ENCODE measurements around the gene AMER2. TPM values are rescaled to one million over a fixed set of nuclear protein-coding genes. Genes with fewer than 3 reads are reported as not detected.

The AMER2 gene
- total RNA-seq, 1 donor from 2014 or later: not detected

GRCh38 chr13:25196971-25197370 lies 24.9 kb upstream of the AMER2 start:
- peaks cover 14% of the 10 kb centered on the region for H3K27me3 Mint-ChIP-seq (ENCODE audit: insufficient read depth)
- no peaks in the 10 kb centered on the region for H3K9me3 Mint-ChIP-seq
- H3K4me1 Mint-ChIP-seq (ENCODE audit: low read depth): no peaks in the 10 kb centered on the region
- H3K27ac Mint-ChIP-seq: no peak overlapping the region
- no peaks in the 10 kb centered on the region for H3K36me3 Mint-ChIP-seq (ENCODE audit: low read depth)
- no peak for DNase-seq (ENCODE audit: low spot score)
- intact Hi-C loops (cut with micrococcal nuclease): no loop called here
- H3K4me3 Mint-ChIP-seq: no peak overlapping the region

DNA sequence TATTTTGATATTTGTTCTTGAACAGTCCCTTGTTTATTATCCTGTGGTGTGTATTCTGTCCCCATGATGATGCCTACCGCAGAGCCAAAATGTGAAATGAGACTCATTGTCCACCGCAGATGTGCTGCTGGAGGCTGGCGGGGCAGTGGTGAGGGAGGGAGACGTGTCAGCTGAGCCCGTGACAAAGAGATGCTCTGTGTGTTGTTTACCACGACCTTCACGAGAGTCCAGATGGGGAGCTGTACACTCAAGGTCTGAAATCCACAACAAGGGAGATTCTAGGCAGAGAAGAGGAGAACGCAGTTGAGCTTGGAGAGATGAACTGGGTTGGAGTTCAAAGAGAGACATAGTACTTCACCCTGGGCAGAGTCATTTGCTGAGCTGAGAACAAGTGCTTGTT lies 20.8 kb upstream of the AMER2 start:
- Mint-ChIP-seq H3K27ac (no peak overlapping the region), H3K4me1 (ENCODE audit: low read depth) (no peaks in the 10 kb centered on the region), H3K4me3 (no peak overlapping the region), H3K27me3 (ENCODE audit: insufficient read depth) (peaks cover 21% of the 10 kb centered on the region), H3K9me3 (no peaks in the 10 kb centered on the region), H3K36me3 (ENCODE audit: low read depth) (no peaks in the 10 kb centered on the region)
- no peak for DNase-seq (ENCODE audit: low spot score)
- intact Hi-C loops (cut with micrococcal nuclease): no loop called here

- Mint-ChIP-seq H3K27ac (no peak overlapping the region), H3K4me1 (ENCODE audit: low read depth) (no peaks in the 10 kb centered on the region), H3K27me3 (ENCODE audit: insufficient read depth) (peaks cover 21% of the 10 kb centered on the region), H3K9me3 (no peaks in the 10 kb centered on the region), H3K36me3 (ENCODE audit: low read depth) (no peaks in the 10 kb centered on the region), H3K4me3 (no peak overlapping the region)
- no peak for DNase-seq (ENCODE audit: low spot score)
- intact Hi-C loops (cut with micrococcal nuclease): no loop called here
Measured at GRCh38 chr13:25192489-25192888, 20.4 kb upstream of the AMER2 start.

- no peaks in the 10 kb centered on the region for H3K36me3 Mint-ChIP-seq (ENCODE audit: low read depth)
- H3K4me1 Mint-ChIP-seq (ENCODE audit: low read depth): no peaks in the 10 kb centered on the region
- no peak overlapping the region for H3K27ac Mint-ChIP-seq
- H3K9me3 Mint-ChIP-seq: no peaks in the 10 kb centered on the region
- no peak overlapping the region for H3K4me3 Mint-ChIP-seq
- no peak for DNase-seq (ENCODE audit: low spot score)
- H3K27me3 Mint-ChIP-seq (ENCODE audit: insufficient read depth): peaks cover 21% of the 10 kb centered on the region
- intact Hi-C loops (cut with micrococcal nuclease): no loop called here
Measured at GRCh38 chr13:25192052-25192451, 20.0 kb upstream of the AMER2 start.

GRCh38 chr13:25190771-25191170 lies 18.7 kb upstream of the AMER2 start:
- no peak overlapping the region for H3K4me3 Mint-ChIP-seq
- intact Hi-C loops (cut with micrococcal nuclease): no loop called here
- H3K4me1 Mint-ChIP-seq (ENCODE audit: low read depth): no peaks in the 10 kb centered on the region
- no peak overlapping the region for H3K27ac Mint-ChIP-seq
- H3K9me3 Mint-ChIP-seq: no peaks in the 10 kb centered on the region
- peaks cover 21% of the 10 kb centered on the region for H3K27me3 Mint-ChIP-seq (ENCODE audit: insufficient read depth)
- DNase-seq (ENCODE audit: low spot score): no peak
- H3K36me3 Mint-ChIP-seq (ENCODE audit: low read depth): no peaks in the 10 kb centered on the region

GRCh38 chr13:25190256-25190655 lies 18.2 kb upstream of the AMER2 start:
- Mint-ChIP-seq H3K27me3 (ENCODE audit: insufficient read depth) (peaks cover 19% of the 10 kb centered on the region), H3K27ac (no peak overlapping the region), H3K9me3 (no peaks in the 10 kb centered on the region), H3K36me3 (ENCODE audit: low read depth) (no peaks in the 10 kb centered on the region), H3K4me1 (ENCODE audit: low read depth) (no peaks in the 10 kb centered on the region), H3K4me3 (no peak overlapping the region)
- no peak for DNase-seq (ENCODE audit: low spot score)
- intact Hi-C loops (cut with micrococcal nuclease): no loop called here

- H3K27me3 Mint-ChIP-seq (ENCODE audit: insufficient read depth): peaks cover 15% of the 10 kb centered on the region
- H3K9me3 Mint-ChIP-seq: no peaks in the 10 kb centered on the region
- H3K27ac Mint-ChIP-seq: no peak overlapping the region
- no peak for DNase-seq (ENCODE audit: low spot score)
- no peaks in the 10 kb centered on the region for H3K36me3 Mint-ChIP-seq (ENCODE audit: low read depth)
- H3K4me3 Mint-ChIP-seq: no peak overlapping the region
- intact Hi-C loops (cut with micrococcal nuclease): no loop called here
- H3K4me1 Mint-ChIP-seq (ENCODE audit: low read depth): no peaks in the 10 kb centered on the region
Measured at GRCh38 chr13:25187596-25187995, 15.5 kb upstream of the AMER2 start.

GRCh38 chr13:25186187-25186586 lies 14.1 kb upstream of the AMER2 start:
- no peak for DNase-seq (ENCODE audit: low spot score)
- H3K4me1 Mint-ChIP-seq (ENCODE audit: low read depth): no peaks in the 10 kb centered on the region
- no peak overlapping the region for H3K4me3 Mint-ChIP-seq
- no peaks in the 10 kb centered on the region for H3K36me3 Mint-ChIP-seq (ENCODE audit: low read depth)
- no peaks in the 10 kb centered on the region for H3K9me3 Mint-ChIP-seq
- H3K27me3 Mint-ChIP-seq (ENCODE audit: insufficient read depth): peaks cover 15% of the 10 kb centered on the region
- H3K27ac Mint-ChIP-seq: no peak overlapping the region
- intact Hi-C loops (cut with micrococcal nuclease): no loop called here

GRCh38 chr13:25181597-25181996 lies 9.5 kb upstream of the AMER2 start:
- intact Hi-C loops (cut with micrococcal nuclease): no loop called here
- H3K4me1 Mint-ChIP-seq (ENCODE audit: low read depth): no peaks in the 10 kb centered on the region
- peaks cover 19% of the 10 kb centered on the region for H3K27me3 Mint-ChIP-seq (ENCODE audit: insufficient read depth)
- no peaks in the 10 kb centered on the region for H3K36me3 Mint-ChIP-seq (ENCODE audit: low read depth)
- no peak for DNase-seq (ENCODE audit: low spot score)
- no peaks in the 10 kb centered on the region for H3K9me3 Mint-ChIP-seq
- no peak overlapping the region for H3K27ac Mint-ChIP-seq
- no peak overlapping the region for H3K4me3 Mint-ChIP-seq

DNA sequence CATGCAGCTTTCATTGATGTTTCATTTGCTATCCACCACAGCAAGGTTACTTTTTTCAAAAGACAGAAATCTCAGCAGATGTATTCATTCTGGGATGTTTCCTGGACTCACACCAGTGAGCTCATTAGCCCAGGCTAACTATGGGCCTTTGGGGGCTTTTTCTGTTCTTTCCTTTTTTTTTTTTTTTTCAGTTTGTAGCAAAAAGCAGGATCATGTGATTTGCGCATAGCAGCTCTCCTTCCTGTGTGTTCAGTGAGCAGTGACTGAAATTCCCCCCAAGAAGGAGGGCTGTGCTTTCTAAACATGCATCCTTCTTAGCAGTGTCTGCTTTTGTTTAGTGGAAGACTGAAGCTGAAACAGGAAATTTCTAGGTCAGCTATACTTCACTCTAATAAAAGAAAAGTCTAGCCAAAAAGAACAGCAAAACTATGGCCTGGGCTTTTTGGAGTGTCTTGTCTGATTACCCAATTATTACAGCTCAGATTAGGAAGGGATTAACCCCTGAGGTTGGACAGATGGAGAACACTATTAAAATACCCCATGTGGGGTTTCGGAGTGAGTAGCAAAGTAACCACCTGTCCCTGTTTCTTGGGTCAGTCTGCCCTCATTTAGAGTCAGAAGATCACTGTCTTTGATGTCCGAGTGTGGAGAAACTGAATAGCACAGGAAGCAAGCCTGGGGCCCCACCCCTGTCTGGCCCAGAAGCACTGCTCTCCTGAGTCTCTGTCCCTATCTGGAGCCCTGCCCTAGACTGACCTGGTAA lies 8.9 kb upstream of the AMER2 start:
- Mint-ChIP-seq H3K4me1 (ENCODE audit: low read depth) (no peaks in the 10 kb centered on the region), H3K9me3 (no peaks in the 10 kb centered on the region), H3K36me3 (ENCODE audit: low read depth) (no peaks in the 10 kb centered on the region), H3K27ac (no peak overlapping the region), H3K27me3 (ENCODE audit: insufficient read depth) (peaks cover 19% of the 10 kb centered on the region), H3K4me3 (no peak overlapping the region)
- intact Hi-C loops (cut with micrococcal nuclease): no loop called here
- DNase-seq (ENCODE audit: low spot score): no peak

GRCh38 chr13:25179832-25180774 lies 8.0 kb upstream of the AMER2 start:
- Mint-ChIP-seq H3K4me1 (ENCODE audit: low read depth) (no peaks in the 10 kb centered on the region), H3K36me3 (ENCODE audit: low read depth) (no peaks in the 10 kb centered on the region), H3K9me3 (no peaks in the 10 kb centered on the region), H3K4me3 (no peak overlapping the region), H3K27me3 (ENCODE audit: insufficient read depth) (peaks cover 20% of the 10 kb centered on the region), H3K27ac (no peak overlapping the region)
- intact Hi-C loops (cut with micrococcal nuclease): no loop called here
- DNase-seq (ENCODE audit: low spot score): no peak

DNA sequence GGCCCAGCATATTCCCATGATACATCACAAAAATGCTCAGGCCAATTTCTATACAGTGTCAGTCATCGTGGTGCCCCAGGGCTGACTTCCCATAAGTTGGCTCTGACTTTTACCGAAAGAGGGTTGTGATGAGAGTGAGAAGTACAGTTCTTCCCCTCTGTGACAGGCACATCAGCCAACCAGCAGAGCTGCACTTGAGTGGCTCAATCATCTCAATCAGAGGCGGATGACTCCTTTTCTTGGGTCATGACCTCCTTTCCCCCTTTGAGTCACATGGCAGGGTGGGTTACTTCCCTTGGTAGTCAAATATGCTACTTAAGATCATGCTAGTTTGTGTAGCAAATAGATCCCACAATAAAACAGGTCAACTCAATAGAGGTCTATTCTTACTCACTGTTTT lies 6.9 kb upstream of the AMER2 start:
- Mint-ChIP-seq H3K27ac (no peak overlapping the region), H3K9me3 (no peaks in the 10 kb centered on the region), H3K36me3 (ENCODE audit: low read depth) (no peaks in the 10 kb centered on the region), H3K4me1 (ENCODE audit: low read depth) (no peaks in the 10 kb centered on the region), H3K27me3 (ENCODE audit: insufficient read depth) (peaks cover 23% of the 10 kb centered on the region), H3K4me3 (no peak overlapping the region)
- intact Hi-C loops (cut with micrococcal nuclease): no loop called here
- DNase-seq (ENCODE audit: low spot score): no peak

- no peak overlapping the region for H3K27ac Mint-ChIP-seq
- DNase-seq (ENCODE audit: low spot score): no peak
- peaks cover 25% of the 10 kb centered on the region for H3K27me3 Mint-ChIP-seq (ENCODE audit: insufficient read depth)
- H3K9me3 Mint-ChIP-seq: no peaks in the 10 kb centered on the region
- intact Hi-C loops (cut with micrococcal nuclease): no loop called here
- no peak overlapping the region for H3K4me3 Mint-ChIP-seq
- H3K4me1 Mint-ChIP-seq (ENCODE audit: low read depth): no peaks in the 10 kb centered on the region
- H3K36me3 Mint-ChIP-seq (ENCODE audit: low read depth): no peaks in the 10 kb centered on the region
Measured at GRCh38 chr13:25178070-25178469, 6.0 kb upstream of the AMER2 start.
